IMR-90 (cell line): Measurements from ENCODE around the gene MARCHF6. TPM values are rescaled to one million over a fixed set of nuclear protein-coding genes. Genes with fewer than 3 reads are reported as not detected.

Experiments used
- ATAC-seq: fragments of 200-7000 bp; cut with Tn5 transposase; 2 replicates; pipeline ENCODE4 v1.9.1; 2020; ENCODE audit warnings: low read depth, mild to moderate bottlenecking, moderate library complexity
- BruUV-seq: library from RNA; stranded (reverse); fragments of 400-500 nt; replicated peaks from 2 replicates; lab custom pipeline; 2021; lab: Mats Ljungman, UMichigan
- CTCF ChIA-PET: fragments of 300-600 bp; formaldehyde crosslinking; extraction: SDS; loops from one replicate; lab custom pipeline; 2021; ENCODE audit warnings: antibody characterized with exemption; lab: Yijun Ruan, JAX
- POLR2A ChIA-PET: fragments of 300-600 bp; sonication (Branson Sonifier 250); formaldehyde crosslinking; loops from one replicate; lab custom pipeline; 2022; ENCODE audit warnings: antibody characterized with exemption; ENCODE audit not compliant: unreplicated experiment; lab: Charles Lee
- DNase-seq: peaks from one replicate; pipeline ENCODE4 v3.0.0; 2013
- H2AFZ ChIP-seq: replicated peaks from 2 replicates; pipeline ENCODE3; 2013; ENCODE audit warnings: low read length, mild to moderate bottlenecking; ENCODE audit not compliant: poor library complexity
- H2AK5ac ChIP-seq: 2 replicates; pipeline ENCODE4 v1.6.1; 2013; ENCODE audit warnings: low read depth, low read length, inconsistent platforms
- H2AK9ac ChIP-seq: replicated peaks from 2 replicates; pipeline ENCODE3; 2013; ENCODE audit warnings: mild to moderate bottlenecking, low read depth, low read length, moderate library complexity; ENCODE audit not compliant: poor library complexity
- H2BK120ac ChIP-seq: 2 replicates; pipeline ENCODE4 v1.6.1; 2013; ENCODE audit warnings: low read depth, low read length, inconsistent platforms
- H2BK15ac ChIP-seq: 3 replicates; pipeline ENCODE4 v1.6.1; 2013; ENCODE audit warnings: low read depth, low read length, inconsistent platforms
- H2BK20ac ChIP-seq: 2 replicates; pipeline ENCODE4 v1.6.1; 2013; ENCODE audit warnings: low read depth, mild to moderate bottlenecking, inconsistent platforms, low read length, moderate library complexity
- H2BK5ac ChIP-seq: 2 replicates; pipeline ENCODE4 v1.6.1; 2013; ENCODE audit warnings: mild to moderate bottlenecking, low read depth, low read length, inconsistent platforms; ENCODE audit not compliant: poor library complexity, severe bottlenecking
- H3K14ac ChIP-seq: replicated peaks from 2 replicates; pipeline ENCODE4 v1.6.1; 2013; ENCODE audit warnings: low read depth, low read length, inconsistent platforms
- H3K18ac ChIP-seq: 2 replicates; pipeline ENCODE4 v1.6.1; 2013; ENCODE audit warnings: low read depth, low read length, control low read depth
- H3K23ac ChIP-seq: 2 replicates; pipeline ENCODE4 v1.6.1; 2013; ENCODE audit warnings: low read depth, low read length, inconsistent platforms
- H3K27ac ChIP-seq: 2 replicates; pipeline ENCODE4 v1.5.1; 2013; ENCODE audit warnings: mild to moderate bottlenecking, control low read depth, low read length; ENCODE audit not compliant: insufficient read depth
- H3K27me3 ChIP-seq: 2 replicates; pipeline ENCODE4 v1.6.1; 2013; ENCODE audit warnings: low read length; ENCODE audit not compliant: control insufficient read depth, insufficient read depth
- H3K36me3 ChIP-seq: 2 replicates; pipeline ENCODE4 v1.6.1; 2013; ENCODE audit warnings: low read length, mixed read lengths; ENCODE audit not compliant: control insufficient read depth, insufficient read depth
- H3K4ac ChIP-seq: 2 replicates; pipeline ENCODE4 v1.6.1; 2013; ENCODE audit warnings: low read depth, low read length, inconsistent platforms
- H3K4me1 ChIP-seq: 2 replicates; pipeline ENCODE4 v1.6.1; 2013; ENCODE audit warnings: low read length, mixed read lengths; ENCODE audit not compliant: control insufficient read depth, insufficient read depth
- H3K4me2 ChIP-seq: 2 replicates; pipeline ENCODE4 v1.6.1; 2013; ENCODE audit warnings: low read depth, mild to moderate bottlenecking, control low read depth, low read length, moderate library complexity
- H3K4me3 ChIP-seq: 2 replicates; pipeline ENCODE4 v1.5.1; 2013; ENCODE audit warnings: low read depth, mild to moderate bottlenecking, control low read depth, low read length, moderate library complexity; ENCODE audit not compliant: insufficient read depth
- H3K56ac ChIP-seq: 2 replicates; pipeline ENCODE4 v1.6.1; 2013; ENCODE audit warnings: low read length, inconsistent platforms; ENCODE audit not compliant: insufficient read depth; ENCODE audit errors: extremely low read depth
- H3K79me1 ChIP-seq, 2 experiments: 2 replicates each; pipeline ENCODE4 v1.6.1; 2013; ENCODE audit warnings: low read length in 2 of 2, inconsistent platforms in 1 of 2, low read depth in 1 of 2
- H3K9ac ChIP-seq: 2 replicates; pipeline ENCODE4 v1.6.1; 2013; ENCODE audit warnings: low read depth, low read length, control low read depth
- H3K9me1 ChIP-seq: 2 replicates; pipeline ENCODE4 v1.6.1; 2013; ENCODE audit warnings: low read length, inconsistent platforms; ENCODE audit not compliant: insufficient read depth
- H3K9me3 ChIP-seq: 2 replicates; pipeline ENCODE4 v1.6.1; 2013; ENCODE audit warnings: low read length; ENCODE audit not compliant: control insufficient read depth, insufficient read depth
- H4K20me1 ChIP-seq: 2 replicates; pipeline ENCODE4 v1.6.1; 2013; ENCODE audit warnings: low read length, inconsistent platforms; ENCODE audit not compliant: insufficient read depth
- H4K5ac ChIP-seq: 2 replicates; pipeline ENCODE4 v1.6.1; 2013; ENCODE audit warnings: mild to moderate bottlenecking, low read depth, low read length, control low read depth
- H4K8ac ChIP-seq, 2 experiments: 2 replicates each; pipeline ENCODE4 v1.6.1; 2013; ENCODE audit warnings: low read depth in 2 of 2, low read length in 2 of 2, control low read depth in 1 of 2, inconsistent platforms in 1 of 2
- H4K91ac ChIP-seq: 2 replicates; pipeline ENCODE4 v1.6.1; 2013; ENCODE audit warnings: low read depth, low read length, inconsistent platforms; ENCODE audit not compliant: insufficient read depth
- BHLHE40 ChIP-seq: fragments of 150-350 bp; IDR thresholded peaks from 2 replicates; pipeline ENCODE4 v1.6.1; 2016; ENCODE audit warnings: mild to moderate bottlenecking, low read depth, low read length
- CEBPB ChIP-seq: IDR thresholded peaks from 2 replicates; pipeline ENCODE4 v1.6.1; 2012; ENCODE audit warnings: low read depth, low read length, improper control_type of control experiment
- CHD1 ChIP-seq: IDR thresholded peaks from 2 replicates; pipeline ENCODE4 v1.6.1; 2012; ENCODE audit warnings: low read depth, low read length, improper control_type of control experiment
- FOS ChIP-seq: fragments of 150-350 bp; IDR thresholded peaks from 2 replicates; pipeline ENCODE4 v1.6.1; 2016; ENCODE audit warnings: low read depth, low read length
- MAFK ChIP-seq: IDR thresholded peaks from 2 replicates; pipeline ENCODE4 v1.6.1; 2012; ENCODE audit warnings: low read depth, low read length, improper control_type of control experiment
- MAZ ChIP-seq: IDR thresholded peaks from 2 replicates; pipeline ENCODE4 v1.6.1; 2012; ENCODE audit warnings: low read depth, mild to moderate bottlenecking, low read length, improper control_type of control experiment, moderate library complexity, borderline replicate concordance
- MXI1 ChIP-seq: IDR thresholded peaks from 2 replicates; pipeline ENCODE4 v1.6.1; 2012; ENCODE audit warnings: low read depth, mild to moderate bottlenecking, low read length, moderate library complexity, borderline replicate concordance
- NFE2L2 ChIP-seq: fragments of 150-350 bp; IDR thresholded peaks from 2 replicates; pipeline ENCODE4 v1.6.1; 2016; ENCODE audit warnings: low read depth, mild to moderate bottlenecking, low read length
- POLR2A ChIP-seq: IDR thresholded peaks from 2 replicates; pipeline ENCODE4 v1.6.1; 2012; ENCODE audit warnings: mild to moderate bottlenecking, low read depth, low read length
- RAD21 ChIP-seq: IDR thresholded peaks from 2 replicates; pipeline ENCODE4 v1.6.1; 2012; ENCODE audit warnings: low read length, improper control_type of control experiment
- RCOR1 ChIP-seq: IDR thresholded peaks from 2 replicates; pipeline ENCODE4 v1.6.1; 2012; ENCODE audit warnings: mild to moderate bottlenecking, low read length, improper control_type of control experiment; ENCODE audit not compliant: insufficient replicate concordance
- SMC3 ChIP-seq: fragments of 150-350 bp; IDR thresholded peaks from 2 replicates; pipeline ENCODE4 v1.6.1; 2016; ENCODE audit warnings: low read depth, mild to moderate bottlenecking, antibody characterized with exemption, low read length, moderate library complexity
- WGBS, 2 experiments: methylation state at CpG; one replicate each; pipeline versions ENCODE4 v1.1.5 to v1.1.7; 2013; ENCODE audit warnings: missing lambda C conversion rate in 2 of 2; ENCODE audit not compliant: insufficient read length in 1 of 2; ENCODE audit errors: extremely low coverage in 2 of 2; 5-methylcytosine and 5-hydroxymethylcytosine counted together
- dilution Hi-C: fragments of 300-500 bp; cut with HindIII; formaldehyde crosslinking; loops from one replicate; pipeline ENCODE4 v1.14.3; 2018; ENCODE audit warnings: low sequenced_read_pairs; ENCODE audit not compliant: unreplicated experiment
- in situ Hi-C: fragments of 300-500 bp; cut with MboI; formaldehyde crosslinking; loops from 3 replicates; pipeline ENCODE4 v1.14.3; 2019; ENCODE audit warnings: low sequenced_read_pairs, inconsistent platforms, mixed read lengths
- intact Hi-C: fragments of 100-400 bp; cut with micrococcal nuclease; formaldehyde crosslinking; loops from 2 replicates; pipeline ENCODE4 v1.10.0; 2022
- polyA plus RNA-seq, 3 experiments: library from polyadenylated mRNA; depleted of rRNA; stranded (reverse); fragments of >200 nt; gene quantifications; 2 replicates each; pipeline ENCODE4 v1.2.3, GENCODE V29; 2012; ENCODE audit warnings: low replicate concordance in 1 of 3
- total RNA-seq: library from RNA; depleted of rRNA; stranded (reverse); fragments of >200 nt; gene quantifications from 2 replicates; pipeline ENCODE4 v1.2.3, GENCODE V29; 2012
- TF ChIP-seq, protein P1 (sequence below): fragments of 150-350 bp; IDR thresholded peaks from 2 replicates; pipeline ENCODE4 v1.6.1; 2016; ENCODE audit warnings: low read depth, mild to moderate bottlenecking, low read length, moderate library complexity, borderline replicate concordance
- TF ChIP-seq, protein P2 (sequence below): fragments of 150-350 bp; IDR thresholded peaks from 2 replicates; pipeline ENCODE4 v1.6.1; 2017; ENCODE audit warnings: mild to moderate bottlenecking, antibody characterized with exemption, low read length, low read depth
- TF ChIP-seq, protein P3 (sequence below): conservative IDR thresholded peaks from 2 replicates; pipeline ENCODE4 v1.5.1; 2012; ENCODE audit warnings: mild to moderate bottlenecking, low read depth, low read length, improper control_type of control experiment

Gene MARCHF6
- total and polyA plus RNA-seq, 2 of the 4 experiments (the other 2 are of a cell fraction) = 55.2 to 62.6 TPM

DNA sequence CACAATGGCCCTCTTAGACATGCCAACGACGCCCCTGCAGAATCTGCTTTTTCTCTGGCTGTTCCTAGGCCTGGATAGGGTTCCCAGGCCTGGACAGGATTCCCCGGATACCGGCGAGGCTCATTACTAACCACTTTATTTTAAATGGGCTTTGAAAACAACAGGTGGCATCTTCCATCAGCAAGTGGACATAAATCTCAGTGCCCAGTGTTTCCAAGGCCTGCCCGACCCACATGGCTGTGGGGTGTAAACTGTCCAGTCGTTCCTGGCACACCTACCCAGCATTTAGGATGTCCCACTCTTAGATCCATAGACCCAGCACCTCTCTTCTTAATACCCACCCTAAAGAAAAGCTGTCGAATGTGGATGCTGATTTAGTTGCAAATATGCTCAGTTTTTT, 46.7 kb upstream of the MARCHF6 start:
- no TSS peak for BruUV-seq
- peak overlapping the region; percentile 96 for H3K4me2 ChIP-seq
- peak overlapping the region; percentile 12 for H3K23ac ChIP-seq
- H3K18ac ChIP-seq = no peak overlapping the region
- H4K5ac ChIP-seq = no peak overlapping the region
- H2BK20ac ChIP-seq = no peak overlapping the region
- H3K4me1 ChIP-seq = peaks cover 8% of the 10 kb centered on the region
- WGBS, 2 experiments = 38% methylated on average over 3 of the region's 8 CpGs; no CpG with 5 or more reads in 1 of the 2 experiments
- H2AK5ac ChIP-seq = no peak overlapping the region; the same call in 1 of the 2 replicates
- ChIA-PET CTCF (no interaction called here), POLR2A (no interaction called here)
- peak overlapping the region; percentile 77 for H2AK9ac ChIP-seq
- no peak overlapping the region for H2BK120ac ChIP-seq
- H3K9me3 ChIP-seq = no peaks in the 10 kb centered on the region
- peak overlapping the region; percentile 82 for H3K4me3 ChIP-seq
- H3K36me3 ChIP-seq = peaks cover 2% of the 10 kb centered on the region; the same call in 1 of the 2 replicates
- peaks cover 0 to 15% of the 10 kb centered on the region in 2 experiments; a peak in 1 of 4 replicates for H3K79me1 ChIP-seq
- no peak overlapping the region for H3K27ac ChIP-seq
- H2BK5ac ChIP-seq = peak overlapping the region; percentile 67
- H3K9me1 ChIP-seq = 0 out of 2 replicates have a peak, but pooled peaks cover 5% of the 10 kb centered on the region
- H3K56ac ChIP-seq = peak overlapping the region; percentile 25; the same call in 1 of the 2 replicates
- H3K14ac ChIP-seq = peak overlapping the region; percentile 46
- H4K20me1 ChIP-seq = no peaks in the 10 kb centered on the region
- intact Hi-C loops (loop anchor here (1.0 kb wide), 1 partner anchor 43 kb away; no protein-coding TSS in a partner anchor), in situ Hi-C loops (no loop called here), dilution Hi-C loops (no loop called here)
- H2AFZ ChIP-seq = peak overlapping the region; percentile 99
- peak overlapping the region; percentile 7; the same call in 2 of the 3 replicates for H2BK15ac ChIP-seq
- peak overlapping the region; percentile 49 for H3K4ac ChIP-seq
- DNase-seq = no peak
- H3K27me3 ChIP-seq = no peaks in the 10 kb centered on the region
- H3K9ac ChIP-seq = peak overlapping the region; percentile 90
- ATAC-seq = no peak
- peak overlapping the region; percentile 38; the same call in 1 of the 2 replicates for H4K91ac ChIP-seq
- no peak for TF ChIP-seq POLR2A
- TF ChIP-seq MAZ = no peak
- TF ChIP-seq, protein P1, sequence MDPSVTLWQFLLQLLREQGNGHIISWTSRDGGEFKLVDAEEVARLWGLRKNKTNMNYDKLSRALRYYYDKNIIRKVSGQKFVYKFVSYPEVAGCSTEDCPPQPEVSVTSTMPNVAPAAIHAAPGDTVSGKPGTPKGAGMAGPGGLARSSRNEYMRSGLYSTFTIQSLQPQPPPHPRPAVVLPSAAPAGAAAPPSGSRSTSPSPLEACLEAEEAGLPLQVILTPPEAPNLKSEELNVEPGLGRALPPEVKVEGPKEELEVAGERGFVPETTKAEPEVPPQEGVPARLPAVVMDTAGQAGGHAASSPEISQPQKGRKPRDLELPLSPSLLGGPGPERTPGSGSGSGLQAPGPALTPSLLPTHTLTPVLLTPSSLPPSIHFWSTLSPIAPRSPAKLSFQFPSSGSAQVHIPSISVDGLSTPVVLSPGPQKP = no peak
- TF ChIP-seq CEBPB = no peak
- TF ChIP-seq BHLHE40 = no peak
- TF ChIP-seq RAD21 = no peak
- TF ChIP-seq MXI1 = no peak
- no peak for TF ChIP-seq MAFK
- no peak for TF ChIP-seq FOS
- no peak for TF ChIP-seq RCOR1
- TF ChIP-seq CHD1 = no peak
- no peak for TF ChIP-seq NFE2L2
- TF ChIP-seq, protein P2, sequence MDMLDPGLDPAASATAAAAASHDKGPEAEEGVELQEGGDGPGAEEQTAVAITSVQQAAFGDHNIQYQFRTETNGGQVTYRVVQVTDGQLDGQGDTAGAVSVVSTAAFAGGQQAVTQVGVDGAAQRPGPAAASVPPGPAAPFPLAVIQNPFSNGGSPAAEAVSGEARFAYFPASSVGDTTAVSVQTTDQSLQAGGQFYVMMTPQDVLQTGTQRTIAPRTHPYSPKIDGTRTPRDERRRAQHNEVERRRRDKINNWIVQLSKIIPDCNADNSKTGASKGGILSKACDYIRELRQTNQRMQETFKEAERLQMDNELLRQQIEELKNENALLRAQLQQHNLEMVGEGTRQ = no peak
- TF ChIP-seq, protein P3, sequence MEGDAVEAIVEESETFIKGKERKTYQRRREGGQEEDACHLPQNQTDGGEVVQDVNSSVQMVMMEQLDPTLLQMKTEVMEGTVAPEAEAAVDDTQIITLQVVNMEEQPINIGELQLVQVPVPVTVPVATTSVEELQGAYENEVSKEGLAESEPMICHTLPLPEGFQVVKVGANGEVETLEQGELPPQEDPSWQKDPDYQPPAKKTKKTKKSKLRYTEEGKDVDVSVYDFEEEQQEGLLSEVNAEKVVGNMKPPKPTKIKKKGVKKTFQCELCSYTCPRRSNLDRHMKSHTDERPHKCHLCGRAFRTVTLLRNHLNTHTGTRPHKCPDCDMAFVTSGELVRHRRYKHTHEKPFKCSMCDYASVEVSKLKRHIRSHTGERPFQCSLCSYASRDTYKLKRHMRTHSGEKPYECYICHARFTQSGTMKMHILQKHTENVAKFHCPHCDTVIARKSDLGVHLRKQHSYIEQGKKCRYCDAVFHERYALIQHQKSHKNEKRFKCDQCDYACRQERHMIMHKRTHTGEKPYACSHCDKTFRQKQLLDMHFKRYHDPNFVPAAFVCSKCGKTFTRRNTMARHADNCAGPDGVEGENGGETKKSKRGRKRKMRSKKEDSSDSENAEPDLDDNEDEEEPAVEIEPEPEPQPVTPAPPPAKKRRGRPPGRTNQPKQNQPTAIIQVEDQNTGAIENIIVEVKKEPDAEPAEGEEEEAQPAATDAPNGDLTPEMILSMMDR = no peak
- TF ChIP-seq SMC3 = no peak
- peak overlapping the region; percentile 68 to 69; a peak in 2 of 4 replicates for H4K8ac ChIP-seq
